Measurements from ENCODE around the gene CCNJL. TPM values are rescaled to one million over a fixed set of nuclear protein-coding genes. Genes with fewer than 3 reads are reported as not detected.

CCNJL gene
- polyA plus RNA-seq, 1 donor (not counting 4 experiments of a cell fraction or from before 2014, with no cell fraction given) = 1.6 TPM

DNA sequence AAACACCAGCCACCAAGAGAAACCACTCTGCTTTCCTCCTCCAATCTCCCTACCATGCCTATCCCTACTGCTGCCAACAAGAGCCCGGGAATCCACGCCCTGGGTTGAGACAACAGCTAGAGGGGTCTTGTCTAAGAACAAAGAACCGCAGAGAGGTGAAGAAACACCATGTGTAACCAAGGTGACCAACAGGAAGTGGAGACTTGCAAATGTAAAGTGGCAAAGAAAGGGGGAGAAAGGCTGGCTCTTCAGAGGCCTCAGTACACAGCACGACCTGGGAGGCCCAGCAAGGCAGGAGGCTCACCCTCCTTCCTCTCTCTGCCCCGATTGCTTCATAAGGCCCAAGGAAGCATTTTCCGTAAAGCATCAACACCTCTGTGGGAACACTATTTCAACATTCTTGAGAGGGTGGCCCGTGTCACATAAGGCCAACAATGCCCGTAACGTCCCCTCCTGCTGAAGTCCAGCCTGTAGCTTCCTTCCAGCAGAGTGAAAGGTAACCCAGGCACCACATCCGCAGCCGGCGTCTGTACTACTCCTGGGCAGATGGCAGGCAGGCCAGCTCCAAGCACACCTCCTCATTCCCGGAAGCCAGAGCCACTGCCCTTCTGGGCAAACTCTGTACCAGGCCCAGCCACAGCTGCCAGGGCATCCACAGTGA is 18.3 kb downstream of the CCNJL start:
- dilution Hi-C loops (cut with MboI; ENCODE audit: extremely low pct_ligation_motif_present, low sequenced_read_pairs) = no loop called here
- FAIRE-seq (no peak), DNase-seq (ENCODE audit: low read depth, low spot score) (no peak)
- Histone ChIP-seq H3K27ac (ENCODE audit: control insufficient read depth, insufficient read depth, low read length) (no peak overlapping the region), H4K20me1 (ENCODE audit: control insufficient read depth, extremely low read depth, insufficient read depth, low read length) (no peaks in the 10 kb centered on the region), H3K79me2 (ENCODE audit: control insufficient read depth, insufficient read depth, low read length) (no peaks in the 10 kb centered on the region), H3K36me3 (ENCODE audit: control insufficient read depth in 2 of 2, extremely low read depth in 1 of 2, insufficient read depth in 2 of 2, low read length in 2 of 2) (no peaks in the 10 kb centered on the region), H2AFZ (ENCODE audit: control insufficient read depth, low read length) (no peak overlapping the region), H3K9me3 (ENCODE audit: control insufficient read depth, low read depth, low read length) (no peaks in the 10 kb centered on the region), H3K4me2 (ENCODE audit: control insufficient read depth, extremely low read depth, insufficient read depth, low read depth, low read length) (no peak overlapping the region), H3K9me1 (ENCODE audit: control insufficient read depth, extremely low read depth, insufficient read depth, low read length) (no peaks in the 10 kb centered on the region), H3K27me3 (ENCODE audit: control insufficient read depth, extremely low read depth, insufficient read depth, low read length) (no peaks in the 10 kb centered on the region), H3K4me3 (ENCODE audit: control insufficient read depth in 2 of 3, extremely low read depth in 1 of 3, insufficient read depth in 2 of 3, low read depth in 1 of 3, low read length in 3 of 3) (no peak overlapping the region), H3K4me1 (ENCODE audit: control insufficient read depth, extremely low read depth, insufficient read depth, low read length) (peaks cover 21% of the 10 kb centered on the region), H3K9ac (ENCODE audit: control insufficient read depth, extremely low read depth, insufficient read depth, low read length) (no peak overlapping the region)
- TF ChIP-seq EZH2 (IDR thresholded peaks at IDR 0.05; ENCODE audit: low read length) = no peak
- TF ChIP-seq, protein P1, sequence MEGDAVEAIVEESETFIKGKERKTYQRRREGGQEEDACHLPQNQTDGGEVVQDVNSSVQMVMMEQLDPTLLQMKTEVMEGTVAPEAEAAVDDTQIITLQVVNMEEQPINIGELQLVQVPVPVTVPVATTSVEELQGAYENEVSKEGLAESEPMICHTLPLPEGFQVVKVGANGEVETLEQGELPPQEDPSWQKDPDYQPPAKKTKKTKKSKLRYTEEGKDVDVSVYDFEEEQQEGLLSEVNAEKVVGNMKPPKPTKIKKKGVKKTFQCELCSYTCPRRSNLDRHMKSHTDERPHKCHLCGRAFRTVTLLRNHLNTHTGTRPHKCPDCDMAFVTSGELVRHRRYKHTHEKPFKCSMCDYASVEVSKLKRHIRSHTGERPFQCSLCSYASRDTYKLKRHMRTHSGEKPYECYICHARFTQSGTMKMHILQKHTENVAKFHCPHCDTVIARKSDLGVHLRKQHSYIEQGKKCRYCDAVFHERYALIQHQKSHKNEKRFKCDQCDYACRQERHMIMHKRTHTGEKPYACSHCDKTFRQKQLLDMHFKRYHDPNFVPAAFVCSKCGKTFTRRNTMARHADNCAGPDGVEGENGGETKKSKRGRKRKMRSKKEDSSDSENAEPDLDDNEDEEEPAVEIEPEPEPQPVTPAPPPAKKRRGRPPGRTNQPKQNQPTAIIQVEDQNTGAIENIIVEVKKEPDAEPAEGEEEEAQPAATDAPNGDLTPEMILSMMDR (optimal IDR thresholded peaks at IDR 0.05 in 1 of 3, IDR thresholded peaks at IDR 0.05 in 1 of 3, conservative IDR thresholded peaks at IDR 0.05 in 1 of 3; ENCODE audit: extremely low read depth in 1 of 3, insufficient read depth in 2 of 3, low read length in 3 of 3) = no peak

DNA sequence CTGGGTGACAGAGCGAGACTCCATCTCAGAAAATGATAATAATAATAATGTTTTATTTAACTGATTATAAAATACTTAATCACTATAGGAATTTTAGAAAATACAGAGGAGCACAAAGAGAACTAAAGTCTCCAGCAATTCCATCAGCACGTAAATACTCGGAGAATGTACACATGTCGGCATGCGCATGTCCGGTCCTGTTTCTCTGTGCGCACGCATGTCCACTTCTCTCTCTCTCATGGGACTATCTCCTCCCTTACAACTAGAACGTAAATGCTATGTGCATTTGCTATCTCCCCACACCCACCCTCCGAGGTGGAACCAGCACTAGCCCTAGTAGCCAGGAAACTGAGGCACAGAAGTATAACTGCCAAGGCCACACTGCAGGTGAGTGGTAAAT is 19.0 kb downstream of the CCNJL start:
- Histone ChIP-seq H3K4me2 (ENCODE audit: control insufficient read depth, extremely low read depth, insufficient read depth, low read depth, low read length) (no peak overlapping the region), H3K4me3 (ENCODE audit: control insufficient read depth in 2 of 3, extremely low read depth in 1 of 3, insufficient read depth in 2 of 3, low read depth in 1 of 3, low read length in 3 of 3) (no peak overlapping the region), H2AFZ (ENCODE audit: control insufficient read depth, low read length) (no peak overlapping the region), H3K9me3 (ENCODE audit: control insufficient read depth, low read depth, low read length) (no peaks in the 10 kb centered on the region), H3K9me1 (ENCODE audit: control insufficient read depth, extremely low read depth, insufficient read depth, low read length) (no peaks in the 10 kb centered on the region), H4K20me1 (ENCODE audit: control insufficient read depth, extremely low read depth, insufficient read depth, low read length) (no peaks in the 10 kb centered on the region), H3K9ac (ENCODE audit: control insufficient read depth, extremely low read depth, insufficient read depth, low read length) (no peak overlapping the region), H3K27ac (ENCODE audit: control insufficient read depth, insufficient read depth, low read length) (no peak overlapping the region), H3K79me2 (ENCODE audit: control insufficient read depth, insufficient read depth, low read length) (no peaks in the 10 kb centered on the region), H3K27me3 (ENCODE audit: control insufficient read depth, extremely low read depth, insufficient read depth, low read length) (no peaks in the 10 kb centered on the region), H3K36me3 (ENCODE audit: control insufficient read depth in 2 of 2, extremely low read depth in 1 of 2, insufficient read depth in 2 of 2, low read length in 2 of 2) (no peaks in the 10 kb centered on the region), H3K4me1 (ENCODE audit: control insufficient read depth, extremely low read depth, insufficient read depth, low read length) (peaks cover 21% of the 10 kb centered on the region)
- FAIRE-seq = no peak
- no peak for DNase-seq (ENCODE audit: low read depth, low spot score)
- dilution Hi-C loops (cut with MboI; ENCODE audit: extremely low pct_ligation_motif_present, low sequenced_read_pairs) = no loop called here
- TF ChIP-seq, protein P1 (optimal IDR thresholded peaks at IDR 0.05 in 1 of 3, IDR thresholded peaks at IDR 0.05 in 1 of 3, conservative IDR thresholded peaks at IDR 0.05 in 1 of 3; ENCODE audit: extremely low read depth in 1 of 3, insufficient read depth in 2 of 3, low read length in 3 of 3) = no peak
- TF ChIP-seq EZH2 (IDR thresholded peaks at IDR 0.05; ENCODE audit: low read length) = no peak

Data from keratinocyte (primary cell).